ENCODE results near the gene KCNQ2. TPM values are rescaled to one million over a fixed set of nuclear protein-coding genes. Genes with fewer than 3 reads are reported as not detected.

KCNQ2 gene
- total RNA-seq, 4 donors from 2014 or later, result not detected

- TF ChIP-seq CTCF (IDR thresholded peaks at IDR 0.05), result no peak
- no peak for ATAC-seq (ENCODE audit: low FRiP score)
- no peak for DNase-seq (ENCODE audit: low spot score)
Measured at GRCh38 chr20:63452341-63452740, 20.1 kb downstream of the KCNQ2 start.

- DNase-seq (ENCODE audit: low spot score), result no peak
- TF ChIP-seq CTCF (IDR thresholded peaks at IDR 0.05), result no peak
- ATAC-seq (ENCODE audit: low FRiP score), result no peak
Measured at GRCh38 chr20:63451821-63452220, 20.6 kb downstream of the KCNQ2 start.

- DNase-seq (ENCODE audit: low spot score) (no peak), ATAC-seq (ENCODE audit: low FRiP score) (no peak)
- TF ChIP-seq CTCF (IDR thresholded peaks at IDR 0.05), result no peak
Measured at GRCh38 chr20:63449796-63450730, 22.4 kb downstream of the KCNQ2 start.

GRCh38 chr20:63449025-63449424 is 23.4 kb downstream of the KCNQ2 start:
- no peak for TF ChIP-seq CTCF (IDR thresholded peaks at IDR 0.05)
- DNase-seq (ENCODE audit: low spot score) (no peak), ATAC-seq (ENCODE audit: low FRiP score) (no peak)

- no peak for DNase-seq (ENCODE audit: low spot score)
- no peak for TF ChIP-seq CTCF (IDR thresholded peaks at IDR 0.05)
- ATAC-seq (ENCODE audit: low FRiP score), result no peak
Measured at GRCh38 chr20:63448031-63448430, 24.4 kb downstream of the KCNQ2 start.

- DNase-seq (ENCODE audit: low spot score), result no peak
- ATAC-seq (ENCODE audit: low FRiP score), result no peak
- no peak for TF ChIP-seq CTCF (IDR thresholded peaks at IDR 0.05)
Measured at GRCh38 chr20:63447320-63447719, 25.1 kb downstream of the KCNQ2 start.
